Measurements from ENCODE around the gene CDC42. TPM values are rescaled to one million over a fixed set of nuclear protein-coding genes. Genes with fewer than 3 reads are reported as not detected.

CDC42 gene
- total and polyA plus RNA-seq, 2 of the 4 experiments (the other 2 are of a cell fraction): 162 to 609 TPM

DNA sequence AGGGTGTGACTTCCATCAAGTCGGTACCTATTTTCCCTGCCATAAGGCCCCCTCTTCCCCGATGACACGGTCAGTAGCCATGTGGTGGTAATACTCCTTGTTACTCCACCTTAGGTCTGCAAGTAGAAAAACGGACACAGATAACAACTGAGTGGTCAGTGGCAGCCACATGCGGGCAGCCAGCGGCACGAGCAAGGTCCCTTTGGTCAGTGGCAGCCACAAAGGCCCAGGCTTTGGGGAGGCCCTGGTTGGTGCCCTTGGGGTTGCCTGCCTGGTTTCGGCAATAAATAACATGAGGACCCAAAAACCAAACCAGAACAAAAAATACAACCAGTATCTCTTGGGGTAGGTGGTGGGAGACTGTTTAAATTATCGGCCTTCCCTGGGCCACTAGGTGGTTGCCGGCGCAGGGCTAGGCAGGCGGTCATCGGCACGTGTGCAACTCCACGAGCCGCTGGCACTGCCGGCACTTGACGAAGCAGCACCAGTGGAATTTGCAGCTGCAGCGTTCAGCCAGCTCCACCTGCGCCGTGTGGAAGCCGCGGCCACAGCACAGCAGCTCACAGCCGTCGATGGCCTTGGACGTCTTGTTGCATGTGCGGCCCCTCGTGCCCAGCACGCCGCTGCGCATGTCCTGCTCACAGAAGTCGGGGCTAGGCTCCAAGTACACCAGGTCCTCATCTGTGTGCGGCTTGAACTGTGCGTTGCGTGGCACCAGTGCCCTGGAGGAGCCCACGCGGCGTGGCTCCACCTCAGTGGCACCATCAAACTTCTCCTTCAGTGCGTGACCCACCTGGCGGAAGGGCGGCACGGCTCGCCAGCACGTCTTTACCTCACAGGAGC lies 67.3 kb downstream of the CDC42 start:
- Histone ChIP-seq H2AK9ac (replicated peaks; ENCODE audit: low read depth, low read length, poor library complexity) (no peak overlapping the region), H3K4me2 (ENCODE audit: low read depth, low read length) (no peak overlapping the region), H2BK15ac (ENCODE audit: low read depth, low read length) (no peak overlapping the region), H3K4ac (ENCODE audit: low read depth, low read length) (no peak overlapping the region), H2BK5ac (ENCODE audit: low read depth, low read length, poor library complexity, severe bottlenecking) (no peak overlapping the region), H2BK120ac (ENCODE audit: low read depth, low read length) (no peak overlapping the region), H3K27me3 (ENCODE audit: control insufficient read depth, insufficient read depth, low read length) (no peaks in the 10 kb centered on the region), H3K27ac (ENCODE audit: insufficient read depth, low read length) (no peak overlapping the region), H4K8ac (ENCODE audit: low read depth in 2 of 2, low read length in 2 of 2) (no peak overlapping the region), H3K23ac (ENCODE audit: low read depth, low read length) (no peak overlapping the region), H2AK5ac (ENCODE audit: low read depth, low read length) (no peak overlapping the region), H4K5ac (ENCODE audit: low read depth, low read length) (no peak overlapping the region), H3K36me3 (ENCODE audit: control insufficient read depth, insufficient read depth, low read length) (peaks cover 29% of the 10 kb centered on the region), H4K20me1 (ENCODE audit: insufficient read depth, low read length) (peaks cover 74% of the 10 kb centered on the region), H3K4me1 (ENCODE audit: control insufficient read depth, insufficient read depth, low read length) (peaks cover 9% of the 10 kb centered on the region), H3K18ac (ENCODE audit: low read depth, low read length) (no peak overlapping the region), H3K56ac (ENCODE audit: extremely low read depth, insufficient read depth, low read length) (no peak overlapping the region), H2AFZ (replicated peaks; ENCODE audit: low read length, poor library complexity) (no peak overlapping the region), H2BK20ac (ENCODE audit: low read depth, low read length) (no peak overlapping the region), H3K9ac (ENCODE audit: low read depth, low read length) (no peak overlapping the region), H3K4me3 (ENCODE audit: insufficient read depth, low read depth, low read length) (no peak overlapping the region), H4K91ac (ENCODE audit: insufficient read depth, low read depth, low read length) (no peak overlapping the region), H3K14ac (replicated peaks; ENCODE audit: low read depth, low read length) (no peak overlapping the region), H3K9me3 (ENCODE audit: control insufficient read depth, insufficient read depth, low read length) (no peaks in the 10 kb centered on the region), H3K79me1 (ENCODE audit: low read depth in 1 of 2, low read length in 2 of 2) (peaks cover 26 to 82% of the 10 kb centered on the region in 2 experiments), H3K9me1 (ENCODE audit: insufficient read depth, low read length) (peaks cover 36% of the 10 kb centered on the region)
- POLR2A ChIA-PET (ENCODE audit: unreplicated experiment): interaction anchor here (0.5 kb wide), 1 partner anchor 27 kb away, joined by 5 read pairs; no protein-coding TSS in a partner anchor
- ATAC-seq (ENCODE audit: low read depth): no peak
- CTCF ChIA-PET: no interaction called here
- in situ Hi-C loops (cut with MboI; ENCODE audit: low sequenced_read_pairs): loop anchor here (10.0 kb wide), 1 partner anchor 155 kb away; no protein-coding TSS in a partner anchor
- intact Hi-C loops (cut with micrococcal nuclease): no loop called here
- 97% methylated on average over 21 of the region's 44 CpGs; no CpG with 5 or more reads in 1 of the 2 experiments for WGBS, 2 experiments (ENCODE audit: extremely low coverage in 2 of 2, insufficient read length in 1 of 2)
- TF ChIP-seq FOS (IDR thresholded peaks at IDR 0.05; ENCODE audit: low read depth, low read length): no peak
- no peak for TF ChIP-seq CTCF (conservative IDR thresholded peaks at IDR 0.05; ENCODE audit: low read depth, low read length)
- no peak for TF ChIP-seq RAD21 (IDR thresholded peaks at IDR 0.05; ENCODE audit: low read length)
- TF ChIP-seq MAFK (IDR thresholded peaks at IDR 0.05; ENCODE audit: low read depth, low read length): no peak
- TF ChIP-seq CHD1 (IDR thresholded peaks at IDR 0.05; ENCODE audit: low read depth, low read length): no peak
- TF ChIP-seq RCOR1 (IDR thresholded peaks at IDR 0.05; ENCODE audit: insufficient replicate concordance, low read length): no peak
- TF ChIP-seq SMC3 (IDR thresholded peaks at IDR 0.05; ENCODE audit: low read depth, low read length): no peak
- no peak for TF ChIP-seq NFE2L2 (IDR thresholded peaks at IDR 0.05; ENCODE audit: low read depth, low read length)
- TF ChIP-seq USF2 (IDR thresholded peaks at IDR 0.05; ENCODE audit: low read depth, low read length): no peak
- no peak for TF ChIP-seq MAZ (IDR thresholded peaks at IDR 0.05; ENCODE audit: borderline replicate concordance, low read depth, low read length)
- TF ChIP-seq ELK1 (IDR thresholded peaks at IDR 0.05; ENCODE audit: borderline replicate concordance, low read depth, low read length): no peak
- no peak for TF ChIP-seq BHLHE40 (IDR thresholded peaks at IDR 0.05; ENCODE audit: low read depth, low read length)
- TF ChIP-seq MXI1 (IDR thresholded peaks at IDR 0.05; ENCODE audit: borderline replicate concordance, low read depth, low read length): no peak
- no peak for DNase-seq
- no TSS peak for BruUV-seq (replicated peaks)
- dilution Hi-C loops (cut with HindIII; ENCODE audit: low sequenced_read_pairs, unreplicated experiment): no loop called here

Data from IMR-90 (cell line).